HG03045 (cell line): ENCODE results near the gene CD69.

ENCODE experiments used
- ATAC-seq: cut with Tn5 transposase; IDR thresholded peaks from one replicate; pipeline ENCODE4 v1.9.1; 2021; ENCODE audit warnings: mild to moderate bottlenecking, moderate library complexity; ENCODE audit not compliant: unreplicated experiment

Gene CD69

GRCh38 chr12:9760699-9761418, at the start of gene CD69:
TSS of gene CD69 (minus strand) at chr12:9760901. CDS start at chr12:9760820, 81 bp downstream.
- ATAC-seq, result peak; percentile 37

- no peak for ATAC-seq
Measured at GRCh38 chr12:9809866-9810265, 49.2 kb upstream of the CD69 start.

- no peak for ATAC-seq
Measured at GRCh38 chr12:9809338-9809737, 48.6 kb upstream of the CD69 start.

GRCh38 chr12:9808504-9808903, 47.8 kb upstream of the CD69 start:
- no peak for ATAC-seq

- no peak for ATAC-seq
Measured at GRCh38 chr12:9806714-9807113, 46.0 kb upstream of the CD69 start.

- ATAC-seq, result no peak
Measured at GRCh38 chr12:9805883-9806282, 45.2 kb upstream of the CD69 start.

GRCh38 chr12:9799961-9800360, 39.3 kb upstream of the CD69 start:
- no peak for ATAC-seq

- peak; percentile 99 for ATAC-seq
Measured at GRCh38 chr12:9797722-9798619, 37.3 kb upstream of the CD69 start.

- no peak for ATAC-seq
Measured at GRCh38 chr12:9796971-9797370, 36.3 kb upstream of the CD69 start.

- no peak for ATAC-seq
Measured at GRCh38 chr12:9796346-9796745, 35.6 kb upstream of the CD69 start.

- no peak for ATAC-seq
Measured at GRCh38 chr12:9795945-9796344, 35.2 kb upstream of the CD69 start.

GRCh38 chr12:9794484-9795093, 33.9 kb upstream of the CD69 start:
- ATAC-seq, result no peak

- ATAC-seq, result no peak
Measured at GRCh38 chr12:9793779-9794395, 33.2 kb upstream of the CD69 start.

- no peak for ATAC-seq
Measured at GRCh38 chr12:9792961-9793617, 32.4 kb upstream of the CD69 start.

- ATAC-seq, result no peak
Measured at GRCh38 chr12:9792185-9792900, 31.6 kb upstream of the CD69 start.

GRCh38 chr12:9786726-9787717, 26.3 kb upstream of the CD69 start:
- ATAC-seq, result no peak

GRCh38 chr12:9784816-9785215, 24.1 kb upstream of the CD69 start:
- ATAC-seq, result no peak

- no peak for ATAC-seq
Measured at GRCh38 chr12:9784326-9784725, 23.6 kb upstream of the CD69 start.
